ENCODE measurements around the gene PRPSAP2.

PRPSAP2 gene

DNA sequence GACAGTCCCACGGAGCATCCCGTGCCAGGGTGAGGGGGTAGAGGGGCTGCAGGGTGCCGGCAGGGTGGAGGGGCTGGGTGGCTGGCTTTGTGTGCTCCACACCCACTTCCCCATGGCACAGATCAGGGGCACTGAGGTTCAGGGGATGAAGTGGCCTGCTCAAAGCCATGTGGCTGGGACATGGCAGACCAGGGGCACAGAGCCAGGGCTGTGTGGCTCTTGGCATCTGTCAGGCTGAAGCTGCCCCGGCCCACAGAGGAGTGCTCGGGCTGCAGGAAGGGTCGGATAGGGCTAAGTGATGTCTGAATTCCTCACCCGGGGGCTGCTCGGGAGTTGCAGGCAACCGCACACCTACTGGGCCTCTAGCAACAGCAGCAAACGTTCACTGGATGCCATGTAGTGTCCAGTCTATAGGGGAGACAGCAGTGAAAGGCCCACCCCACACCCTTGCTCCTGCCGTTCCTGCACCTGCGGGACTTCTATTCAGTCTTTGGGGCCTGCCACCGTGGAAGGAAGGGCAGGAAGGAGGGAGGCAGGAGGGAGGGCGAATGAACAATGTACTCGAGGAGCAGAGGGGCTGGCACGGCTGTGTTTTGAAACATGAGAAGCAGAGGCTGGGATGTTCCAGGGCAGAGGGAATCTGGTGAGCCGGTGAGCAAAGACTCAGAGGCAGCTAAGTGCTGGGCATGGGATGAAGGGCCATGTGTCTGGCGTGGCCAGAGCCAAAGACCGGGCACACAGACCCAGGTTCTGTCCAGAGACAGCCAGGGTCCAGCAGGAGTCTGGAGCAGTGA lies 109.1 kb downstream of the PRPSAP2 start:
- H3K9ac ChIP-seq (ENCODE audit: low read length), result no peak overlapping the region
- no peak overlapping the region for H3K4me3 ChIP-seq (ENCODE audit: low read length)
- H3K9me3 ChIP-seq (ENCODE audit: control insufficient read depth, low read depth, low read length), result no peaks in the 10 kb centered on the region
- peaks cover 16% of the 10 kb centered on the region for H3K4me1 ChIP-seq (ENCODE audit: control insufficient read depth, low read depth, low read length)
- no peak overlapping the region for H3K27ac ChIP-seq (ENCODE audit: low read length)
- H3K36me3 ChIP-seq (ENCODE audit: control insufficient read depth, low read depth, low read length), result peaks cover 7% of the 10 kb centered on the region
- H3K27me3 ChIP-seq (ENCODE audit: control insufficient read depth, insufficient read depth, low read length), result no peaks in the 10 kb centered on the region

- peaks cover 10% of the 10 kb centered on the region for H3K4me1 ChIP-seq (ENCODE audit: control insufficient read depth, low read depth, low read length)
- H3K27ac ChIP-seq (ENCODE audit: low read length), result no peak overlapping the region
- H3K36me3 ChIP-seq (ENCODE audit: control insufficient read depth, low read depth, low read length), result peaks cover 9% of the 10 kb centered on the region
- H3K4me3 ChIP-seq (ENCODE audit: low read length), result no peak overlapping the region
- no peak overlapping the region for H3K9ac ChIP-seq (ENCODE audit: low read length)
- no peaks in the 10 kb centered on the region for H3K27me3 ChIP-seq (ENCODE audit: control insufficient read depth, insufficient read depth, low read length)
- no peaks in the 10 kb centered on the region for H3K9me3 ChIP-seq (ENCODE audit: control insufficient read depth, low read depth, low read length)
These were observed 110.0 kb downstream of the PRPSAP2 start for GRCh38 chr17:18967916-18968315.

GRCh38 chr17:18968345-18968744 lies 110.4 kb downstream of the PRPSAP2 start:
- H3K4me3 ChIP-seq (ENCODE audit: low read length), result no peak overlapping the region
- peaks cover 10% of the 10 kb centered on the region for H3K4me1 ChIP-seq (ENCODE audit: control insufficient read depth, low read depth, low read length)
- H3K36me3 ChIP-seq (ENCODE audit: control insufficient read depth, low read depth, low read length), result peaks cover 11% of the 10 kb centered on the region
- no peaks in the 10 kb centered on the region for H3K27me3 ChIP-seq (ENCODE audit: control insufficient read depth, insufficient read depth, low read length)
- no peaks in the 10 kb centered on the region for H3K9me3 ChIP-seq (ENCODE audit: control insufficient read depth, low read depth, low read length)
- no peak overlapping the region for H3K9ac ChIP-seq (ENCODE audit: low read length)
- H3K27ac ChIP-seq (ENCODE audit: low read length), result no peak overlapping the region

GRCh38 chr17:18968945-18969887 lies 111.3 kb downstream of the PRPSAP2 start:
- H3K4me3 ChIP-seq (ENCODE audit: low read length), result no peak overlapping the region
- no peaks in the 10 kb centered on the region for H3K9me3 ChIP-seq (ENCODE audit: control insufficient read depth, low read depth, low read length)
- no peak overlapping the region for H3K27ac ChIP-seq (ENCODE audit: low read length)
- H3K9ac ChIP-seq (ENCODE audit: low read length), result no peak overlapping the region
- H3K4me1 ChIP-seq (ENCODE audit: control insufficient read depth, low read depth, low read length), result peaks cover 10% of the 10 kb centered on the region
- H3K27me3 ChIP-seq (ENCODE audit: control insufficient read depth, insufficient read depth, low read length), result no peaks in the 10 kb centered on the region
- peaks cover 11% of the 10 kb centered on the region for H3K36me3 ChIP-seq (ENCODE audit: control insufficient read depth, low read depth, low read length)

GRCh38 chr17:18970582-18971480 lies 112.9 kb downstream of the PRPSAP2 start:
- H3K9me3 ChIP-seq (ENCODE audit: control insufficient read depth, low read depth, low read length), result no peaks in the 10 kb centered on the region

GRCh38 chr17:18971801-18972200 lies 113.9 kb downstream of the PRPSAP2 start:
- no peaks in the 10 kb centered on the region for H3K9me3 ChIP-seq (ENCODE audit: control insufficient read depth, low read depth, low read length)
- H3K4me1 ChIP-seq (ENCODE audit: control insufficient read depth, low read depth, low read length), result peaks cover 10% of the 10 kb centered on the region
- no peaks in the 10 kb centered on the region for H3K27me3 ChIP-seq (ENCODE audit: control insufficient read depth, insufficient read depth, low read length)
- H3K9ac ChIP-seq (ENCODE audit: low read length), result no peak overlapping the region
- H3K27ac ChIP-seq (ENCODE audit: low read length), result no peak overlapping the region
- H3K4me3 ChIP-seq (ENCODE audit: low read length), result no peak overlapping the region
- peaks cover 17% of the 10 kb centered on the region for H3K36me3 ChIP-seq (ENCODE audit: control insufficient read depth, low read depth, low read length)

More at GRCh38 chr17:18970582-18971480, 112.9 kb downstream of the PRPSAP2 start:
- peaks cover 10% of the 10 kb centered on the region for H3K4me1 ChIP-seq (ENCODE audit: control insufficient read depth, low read depth, low read length)
- no peak overlapping the region for H3K27ac ChIP-seq (ENCODE audit: low read length)
- no peak overlapping the region for H3K4me3 ChIP-seq (ENCODE audit: low read length)
- H3K36me3 ChIP-seq (ENCODE audit: control insufficient read depth, low read depth, low read length), result peaks cover 17% of the 10 kb centered on the region
- no peak overlapping the region for H3K9ac ChIP-seq (ENCODE audit: low read length)
- H3K27me3 ChIP-seq (ENCODE audit: control insufficient read depth, insufficient read depth, low read length), result no peaks in the 10 kb centered on the region

GRCh38 chr17:18974407-18975149 lies 116.6 kb downstream of the PRPSAP2 start:
- Histone ChIP-seq H3K9ac (ENCODE audit: low read length) (no peak overlapping the region), H3K9me3 (ENCODE audit: control insufficient read depth, low read depth, low read length) (no peaks in the 10 kb centered on the region), H3K36me3 (ENCODE audit: control insufficient read depth, low read depth, low read length) (peaks cover 41% of the 10 kb centered on the region), H3K27me3 (ENCODE audit: control insufficient read depth, insufficient read depth, low read length) (no peaks in the 10 kb centered on the region), H3K27ac (ENCODE audit: low read length) (no peak overlapping the region), H3K4me1 (ENCODE audit: control insufficient read depth, low read depth, low read length) (no peaks in the 10 kb centered on the region), H3K4me3 (ENCODE audit: low read length) (no peak overlapping the region)

DNA sequence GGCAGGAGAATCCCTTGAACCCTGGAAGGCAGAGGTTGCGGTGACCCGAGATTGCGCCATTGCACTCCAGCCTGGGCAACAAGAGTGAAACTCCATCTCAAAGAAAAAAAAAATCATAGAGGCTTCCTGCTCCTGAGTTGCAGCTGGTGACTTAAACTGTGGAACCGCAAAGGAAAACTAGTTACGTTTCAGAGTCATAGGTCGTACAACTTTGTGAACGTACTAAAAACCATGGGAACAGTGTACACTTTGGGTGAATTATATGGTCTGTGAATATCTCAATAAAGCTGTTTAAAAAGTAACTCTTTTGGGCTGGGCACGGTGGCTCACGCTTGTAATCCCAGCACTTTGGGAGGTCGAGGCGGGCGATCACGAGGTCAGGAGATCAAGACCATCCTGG lies 117.7 kb downstream of the PRPSAP2 start:
- Histone ChIP-seq H3K27me3 (ENCODE audit: control insufficient read depth, insufficient read depth, low read length) (no peaks in the 10 kb centered on the region), H3K27ac (ENCODE audit: low read length) (no peak overlapping the region), H3K4me1 (ENCODE audit: control insufficient read depth, low read depth, low read length) (no peaks in the 10 kb centered on the region), H3K9me3 (ENCODE audit: control insufficient read depth, low read depth, low read length) (no peaks in the 10 kb centered on the region), H3K36me3 (ENCODE audit: control insufficient read depth, low read depth, low read length) (peaks cover 41% of the 10 kb centered on the region), H3K4me3 (ENCODE audit: low read length) (no peak overlapping the region), H3K9ac (ENCODE audit: low read length) (no peak overlapping the region)

GRCh38 chr17:18976201-18976600 lies 118.3 kb downstream of the PRPSAP2 start:
- Histone ChIP-seq H3K27ac (ENCODE audit: low read length) (no peak overlapping the region), H3K9me3 (ENCODE audit: control insufficient read depth, low read depth, low read length) (no peaks in the 10 kb centered on the region), H3K36me3 (ENCODE audit: control insufficient read depth, low read depth, low read length) (peaks cover 38% of the 10 kb centered on the region), H3K9ac (ENCODE audit: low read length) (no peak overlapping the region), H3K4me3 (ENCODE audit: low read length) (no peak overlapping the region), H3K4me1 (ENCODE audit: control insufficient read depth, low read depth, low read length) (no peaks in the 10 kb centered on the region), H3K27me3 (ENCODE audit: control insufficient read depth, insufficient read depth, low read length) (no peaks in the 10 kb centered on the region)

DNA sequence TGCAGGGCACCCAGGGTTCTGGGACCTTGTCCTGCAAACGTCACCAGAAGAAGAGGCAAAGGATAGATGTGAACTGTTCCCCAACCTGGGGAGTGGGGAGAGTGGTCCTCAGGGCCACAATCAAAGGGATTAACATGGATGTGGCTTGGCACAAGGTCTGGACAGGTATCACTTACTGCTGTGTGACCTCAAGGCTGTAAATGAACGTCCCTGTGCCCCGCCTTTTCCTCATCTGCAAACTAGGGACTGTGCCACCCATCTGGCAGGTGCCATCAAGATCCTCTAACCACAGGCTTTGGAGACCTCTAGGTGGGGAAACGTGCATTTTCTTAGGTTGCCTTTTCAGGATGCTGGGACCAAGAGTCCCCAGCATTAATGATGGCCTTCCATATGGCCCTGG lies 119.1 kb downstream of the PRPSAP2 start:
- Histone ChIP-seq H3K27ac (ENCODE audit: low read length) (no peak overlapping the region), H3K4me1 (ENCODE audit: control insufficient read depth, low read depth, low read length) (no peaks in the 10 kb centered on the region), H3K9me3 (ENCODE audit: control insufficient read depth, low read depth, low read length) (no peaks in the 10 kb centered on the region), H3K9ac (ENCODE audit: low read length) (no peak overlapping the region), H3K27me3 (ENCODE audit: control insufficient read depth, insufficient read depth, low read length) (no peaks in the 10 kb centered on the region), H3K36me3 (ENCODE audit: control insufficient read depth, low read depth, low read length) (peaks cover 34% of the 10 kb centered on the region), H3K4me3 (ENCODE audit: low read length) (no peak overlapping the region)

Measured in iPS-18a (cell line).